Fibroblast of lung (primary cell): ENCODE measurements around the gene SAT2.

ENCODE experiments used
- EZH2 ChIP-seq: IDR thresholded peaks from 2 replicates; pipeline ENCODE4 v1.5.1; 2012; ENCODE audit warnings: low read length, control low read depth, mild to moderate bottlenecking; ENCODE audit errors: missing control alignments
- TF ChIP-seq, protein P1 (sequence below), 2 donors: IDR thresholded peaks in 1 of 2; conservative IDR thresholded peaks in 1 of 2; 1 replicate in 1 of 2; 2 replicates in 1 of 2; pipeline ENCODE4 v1.5.1; 2011 to 2012; ENCODE audit warnings: low read length in 2 of 2, control low read depth in 1 of 2, inconsistent platforms in 1 of 2, low read depth in 1 of 2, mild to moderate bottlenecking in 1 of 2

DNA sequence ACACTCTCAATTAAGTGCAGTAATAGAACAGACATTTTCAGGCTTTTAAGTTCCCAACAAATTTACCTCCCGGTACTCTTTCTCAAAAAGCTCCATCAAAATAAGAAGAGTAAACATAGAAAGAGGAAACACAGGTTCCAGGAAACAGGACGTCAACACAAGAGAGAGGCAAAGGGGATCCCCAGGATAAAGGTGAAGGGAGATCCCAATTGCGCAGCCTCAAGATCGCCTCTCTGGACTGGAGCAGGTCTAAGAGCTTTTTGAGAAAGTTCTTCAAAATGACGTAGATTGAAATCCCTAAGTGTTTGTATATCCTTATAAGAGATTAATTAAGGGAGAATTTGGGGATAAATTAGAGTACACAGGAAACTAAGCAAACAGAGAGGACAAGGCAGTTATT, 9.0 kb downstream of the SAT2 start:
- TF ChIP-seq, protein P1, sequence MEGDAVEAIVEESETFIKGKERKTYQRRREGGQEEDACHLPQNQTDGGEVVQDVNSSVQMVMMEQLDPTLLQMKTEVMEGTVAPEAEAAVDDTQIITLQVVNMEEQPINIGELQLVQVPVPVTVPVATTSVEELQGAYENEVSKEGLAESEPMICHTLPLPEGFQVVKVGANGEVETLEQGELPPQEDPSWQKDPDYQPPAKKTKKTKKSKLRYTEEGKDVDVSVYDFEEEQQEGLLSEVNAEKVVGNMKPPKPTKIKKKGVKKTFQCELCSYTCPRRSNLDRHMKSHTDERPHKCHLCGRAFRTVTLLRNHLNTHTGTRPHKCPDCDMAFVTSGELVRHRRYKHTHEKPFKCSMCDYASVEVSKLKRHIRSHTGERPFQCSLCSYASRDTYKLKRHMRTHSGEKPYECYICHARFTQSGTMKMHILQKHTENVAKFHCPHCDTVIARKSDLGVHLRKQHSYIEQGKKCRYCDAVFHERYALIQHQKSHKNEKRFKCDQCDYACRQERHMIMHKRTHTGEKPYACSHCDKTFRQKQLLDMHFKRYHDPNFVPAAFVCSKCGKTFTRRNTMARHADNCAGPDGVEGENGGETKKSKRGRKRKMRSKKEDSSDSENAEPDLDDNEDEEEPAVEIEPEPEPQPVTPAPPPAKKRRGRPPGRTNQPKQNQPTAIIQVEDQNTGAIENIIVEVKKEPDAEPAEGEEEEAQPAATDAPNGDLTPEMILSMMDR (conservative IDR thresholded peaks at IDR 0.05 in 1 of 2, IDR thresholded peaks at IDR 0.05 in 1 of 2; ENCODE audit: low read depth in 1 of 2, low read length in 2 of 2) = no peak
- TF ChIP-seq EZH2 = no peak
